Left lung (tissue), 10 donors: ENCODE data around the gene PGAP1. TPM values are rescaled to one million over a fixed set of nuclear protein-coding genes. Genes with fewer than 3 reads are reported as not detected.

Experiments used
- ATAC-seq: fragments of 200-7000 bp; cut with Tn5 transposase; one replicate; pipeline ENCODE4 v1.9.1; 2020; ENCODE audit warnings: moderate library complexity
- DNase-seq, 4 donors: peaks; one replicate each; pipeline ENCODE4 v3.0.0-alpha.2; 2013 to 2020
- H3K27ac ChIP-seq, 2 donors: fragments of 200-600 bp; sonication (generic) in 1 of 2; one replicate each; pipeline versions ENCODE4 v1.5.0 to v1.8.0; 2020 to 2021
- H3K27me3 ChIP-seq, 2 donors: fragments of 200-600 bp; sonication (generic) in 1 of 2; one replicate each; pipeline versions ENCODE4 v1.5.0 to v1.8.0; 2020 to 2021
- H3K36me3 ChIP-seq, 2 donors: fragments of 200-600 bp; sonication (generic) in 1 of 2; one replicate each; pipeline versions ENCODE4 v1.5.0 to v1.8.0; 2020 to 2021
- H3K4me1 ChIP-seq, 2 donors: fragments of 200-600 bp; one replicate each; pipeline ENCODE4 v1.8.0; 2021
- H3K4me3 ChIP-seq, 2 donors: fragments of 200-600 bp; sonication (generic) in 1 of 2; one replicate each; pipeline versions ENCODE4 v1.5.0 to v1.8.0; 2020 to 2021; ENCODE audit warnings: mild to moderate bottlenecking in 1 of 2
- H3K9me3 ChIP-seq, 2 donors: fragments of 200-600 bp; sonication (generic) in 1 of 2; one replicate each; pipeline versions ENCODE4 v1.5.0 to v1.8.0; 2020 to 2021
- CTCF ChIP-seq, 2 donors: fragments of 200-600 bp; sonication (generic) in 1 of 2; IDR thresholded peaks; one replicate each; pipeline versions ENCODE4 v1.5.0 to v1.8.0; 2021; ENCODE audit warnings: antibody characterized with exemption in 2 of 2
- intact Hi-C, 2 donors: fragments of 100-400 bp; cut with DNase I; formaldehyde crosslinking; loops; one replicate each; pipeline versions ENCODE4 v1.11.2 to v1.14.2; 2022
- polyA plus RNA-seq, 6 donors: library from polyadenylated mRNA; unstranded; fragments of 120-200 nt; gene quantifications; one replicate each; pipeline ENCODE4 v1.2.1, GENCODE V29; 2013; ENCODE audit not compliant: insufficient read length in 6 of 6
- total RNA-seq, 2 donors: library from RNA; stranded (reverse); fragmentation: NEBNext Ultra II Directional; extraction: Animal tissue kit (Norgen Biotek cat#: 25700); gene quantifications; one replicate each; pipeline ENCODE4 v1.2.1, GENCODE V29; 2021
- donor health status: DM: no; HTN: yes; CAD: no.
- donor health status: DM: no; HTN: no; CAD: no.

Gene PGAP1
- total and polyA plus RNA-seq, 8 donors, result 12.1 to 34.6 (median 26.7) TPM

- ATAC-seq, result no peak
- Histone ChIP-seq H3K36me3 (no peaks in the 10 kb centered on the region), H3K4me1 (no peaks in the 10 kb centered on the region), H3K27ac (no peak overlapping the region), H3K4me3 (no peak overlapping the region), H3K27me3 (no peaks in the 10 kb centered on the region), H3K9me3 (no peaks in the 10 kb centered on the region)
- no peak for DNase-seq
- TF ChIP-seq CTCF (IDR thresholded peaks at IDR 0.05), result no peak
- intact Hi-C loops, result no loop called here
Measured at GRCh38 chr2:196965651-196966050, 39.1 kb upstream of the PGAP1 start.

- no peak overlapping the region for H3K4me3 ChIP-seq
- H3K27ac ChIP-seq, result no peak overlapping the region
- intact Hi-C loops, result no loop called here
- H3K27me3 ChIP-seq, result no peaks in the 10 kb centered on the region
- H3K4me1 ChIP-seq, result peaks cover 0 to 7% of the 10 kb centered on the region in 2 donors
- peak in 1 of 4 donors; percentile 35 for DNase-seq
- TF ChIP-seq CTCF (IDR thresholded peaks at IDR 0.05), result no peak
- peak; percentile 79 for ATAC-seq
- H3K9me3 ChIP-seq, result no peaks in the 10 kb centered on the region
- H3K36me3 ChIP-seq, result no peaks in the 10 kb centered on the region
Measured at GRCh38 chr2:196963961-196964360, 37.5 kb upstream of the PGAP1 start.

GRCh38 chr2:196963043-196963442, 36.5 kb upstream of the PGAP1 start:
- DNase-seq (no peak), ATAC-seq (no peak)
- no peak overlapping the region for H3K4me3 ChIP-seq
- no peaks in the 10 kb centered on the region for H3K27me3 ChIP-seq
- intact Hi-C loops, result no loop called here
- no peak for TF ChIP-seq CTCF (IDR thresholded peaks at IDR 0.05)
- no peaks in the 10 kb centered on the region for H3K9me3 ChIP-seq
- no peak overlapping the region for H3K27ac ChIP-seq
- H3K4me1 ChIP-seq, result peaks cover 0 to 7% of the 10 kb centered on the region in 2 donors
- no peaks in the 10 kb centered on the region for H3K36me3 ChIP-seq

GRCh38 chr2:196962325-196962724, 35.8 kb upstream of the PGAP1 start:
- no peak for TF ChIP-seq CTCF (IDR thresholded peaks at IDR 0.05)

GRCh38 chr2:196961889-196962288, 35.4 kb upstream of the PGAP1 start:
- H3K36me3 ChIP-seq, result no peaks in the 10 kb centered on the region
- intact Hi-C loops, result no loop called here
- no peak for TF ChIP-seq CTCF (IDR thresholded peaks at IDR 0.05)
- no peaks in the 10 kb centered on the region for H3K9me3 ChIP-seq
- H3K27me3 ChIP-seq, result no peaks in the 10 kb centered on the region
- H3K27ac ChIP-seq, result no peak overlapping the region
- H3K4me1 ChIP-seq, result peaks cover 0 to 7% of the 10 kb centered on the region in 2 donors
- H3K4me3 ChIP-seq, result no peak overlapping the region
- ATAC-seq (no peak), DNase-seq (no peak)

More at GRCh38 chr2:196962325-196962724, 35.8 kb upstream of the PGAP1 start:
- H3K4me1 ChIP-seq, result peaks cover 0 to 7% of the 10 kb centered on the region in 2 donors
- H3K9me3 ChIP-seq, result no peaks in the 10 kb centered on the region
- no peak overlapping the region for H3K4me3 ChIP-seq
- no peak overlapping the region for H3K27ac ChIP-seq
- ATAC-seq (no peak), DNase-seq (no peak)
- H3K27me3 ChIP-seq, result no peaks in the 10 kb centered on the region
- no peaks in the 10 kb centered on the region for H3K36me3 ChIP-seq
- intact Hi-C loops, result no loop called here
